Adipocyte (in vitro differentiated cells): ENCODE results near the gene SEC31B.
A peak's percentile ranks its signal among the peaks of the same experiment; 100 is the strongest.

Experiments used
- DNase-seq: peaks from one replicate; pipeline ENCODE4 v3.0.0-alpha.2; 2015; ENCODE audit warnings: low read depth
- H3K27me3 ChIP-seq: replicated peaks from 2 replicates; pipeline ENCODE4 v1.7.0; 2013; ENCODE audit warnings: mild to moderate bottlenecking, low read length, moderate library complexity; ENCODE audit not compliant: control insufficient read depth, insufficient read depth
- H3K36me3 ChIP-seq: 2 replicates; pipeline ENCODE4 v1.7.0; 2013; ENCODE audit warnings: low read length, mild to moderate bottlenecking, moderate library complexity; ENCODE audit not compliant: control insufficient read depth, insufficient read depth, severe bottlenecking
- H3K4me1 ChIP-seq: 2 replicates; pipeline ENCODE4 v1.7.0; 2013; ENCODE audit warnings: mild to moderate bottlenecking, low read length, moderate library complexity; ENCODE audit not compliant: control insufficient read depth, insufficient read depth
- H3K4me3 ChIP-seq: 2 replicates; pipeline ENCODE4 v1.7.0; 2013; ENCODE audit warnings: mild to moderate bottlenecking, low read length, moderate library complexity
- H3K9ac ChIP-seq: 2 replicates; pipeline ENCODE4 v1.7.0; 2013; ENCODE audit warnings: mild to moderate bottlenecking, low read length, moderate library complexity
- H3K9me3 ChIP-seq: 2 replicates; pipeline ENCODE4 v1.7.0; 2013; ENCODE audit warnings: mild to moderate bottlenecking, low read length, moderate library complexity; ENCODE audit not compliant: control insufficient read depth

The SEC31B gene

DNA sequence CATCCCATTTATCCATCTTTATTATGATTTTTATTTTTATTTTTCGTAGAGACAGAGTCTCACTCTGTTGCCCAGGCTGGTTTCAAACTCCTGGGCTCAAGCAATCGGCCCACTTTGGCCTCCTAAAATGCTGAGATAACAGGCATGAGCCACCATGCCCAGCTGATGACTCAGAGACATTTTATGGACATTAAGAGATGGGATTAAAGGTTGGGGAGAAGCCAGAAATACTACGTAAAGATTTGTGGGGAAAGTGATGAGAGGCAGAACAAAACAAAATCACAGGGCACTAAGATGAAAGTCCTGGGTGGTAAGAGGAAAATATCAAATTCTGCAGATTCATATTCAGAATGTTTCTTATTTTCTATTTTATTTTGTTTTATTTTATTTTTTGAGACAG lies 49.3 kb downstream of the SEC31B start:
- Histone ChIP-seq H3K9ac (no peak overlapping the region), H3K4me3 (no peak overlapping the region), H3K4me1 (peaks cover 8% of the 10 kb centered on the region), H3K27me3 (peaks cover 13% of the 10 kb centered on the region), H3K36me3 (no peaks in the 10 kb centered on the region), H3K9me3 (no peaks in the 10 kb centered on the region)
- DNase-seq, result peak; percentile 30

DNA sequence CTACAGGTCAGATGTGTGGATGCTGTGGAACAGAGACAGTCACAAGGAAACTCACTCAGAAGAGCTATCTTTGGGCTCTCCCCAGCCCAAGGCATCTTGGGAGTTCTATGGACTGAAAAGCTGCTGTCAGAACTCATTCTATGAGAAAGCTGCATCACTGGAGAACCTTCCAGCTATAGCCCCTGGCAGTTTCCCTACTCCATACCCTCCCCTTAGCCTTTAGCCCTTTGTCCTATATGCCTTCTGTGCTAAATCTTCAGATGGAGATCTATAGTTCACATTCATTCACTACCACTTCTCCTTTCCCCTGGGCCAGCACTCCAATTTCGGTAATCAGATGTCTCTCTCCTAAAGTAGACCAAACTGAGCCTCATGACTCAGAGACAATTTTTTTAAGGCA lies 49.9 kb downstream of the SEC31B start:
- Histone ChIP-seq H3K9me3 (no peaks in the 10 kb centered on the region), H3K27me3 (peaks cover 13% of the 10 kb centered on the region), H3K4me1 (peaks cover 8% of the 10 kb centered on the region)

GRCh38 chr10:100468978-100469377 lies 50.7 kb downstream of the SEC31B start:
- peak; percentile 43 for DNase-seq
- H3K36me3 ChIP-seq, result no peaks in the 10 kb centered on the region
- H3K9me3 ChIP-seq, result no peaks in the 10 kb centered on the region
- H3K4me1 ChIP-seq, result peaks cover 8% of the 10 kb centered on the region
- H3K9ac ChIP-seq, result no peak overlapping the region
- peaks cover 13% of the 10 kb centered on the region for H3K27me3 ChIP-seq
- no peak overlapping the region for H3K4me3 ChIP-seq

More for the DNA sequence above, 49.9 kb downstream of the SEC31B start:
- Histone ChIP-seq H3K9ac (no peak overlapping the region), H3K4me3 (no peak overlapping the region), H3K36me3 (no peaks in the 10 kb centered on the region)
- DNase-seq, result peak; percentile 17

- Histone ChIP-seq H3K9me3 (no peaks in the 10 kb centered on the region), H3K4me3 (no peak overlapping the region), H3K4me1 (peaks cover 8% of the 10 kb centered on the region), H3K27me3 (peaks cover 11% of the 10 kb centered on the region), H3K36me3 (no peaks in the 10 kb centered on the region), H3K9ac (no peak overlapping the region)
- DNase-seq, result no peak
Observed at GRCh38 chr10:100468322-100468721, 51.3 kb downstream of the SEC31B start.

- H3K36me3 ChIP-seq, result no peaks in the 10 kb centered on the region
- H3K27me3 ChIP-seq, result peaks cover 23% of the 10 kb centered on the region
- no peak within 1 kb of the TSS for H3K4me3 ChIP-seq
- no peaks in the 10 kb centered on the region for H3K9me3 ChIP-seq
- no peak for DNase-seq
- H3K9ac ChIP-seq, result no peak within 1 kb of the TSS
- H3K4me1 ChIP-seq, result no peaks in the 10 kb centered on the region
Observed at GRCh38 chr10:100462709-100463108, 57.0 kb downstream of the SEC31B start, which contains the start of gene WNT8B. Gene WNT8B, plus strand, starts transcription at chr10:100463009. Its CDS starts 160 bp downstream, at chr10:100463169.

GRCh38 chr10:100448951-100449350 lies 70.7 kb downstream of the SEC31B start:
- Histone ChIP-seq H3K9me3 (peaks cover 9% of the 10 kb centered on the region), H3K4me3 (no peak overlapping the region), H3K4me1 (no peaks in the 10 kb centered on the region), H3K36me3 (no peaks in the 10 kb centered on the region), H3K27me3 (peaks cover 4% of the 10 kb centered on the region), H3K9ac (no peak overlapping the region)
- DNase-seq, result no peak

- H3K4me1 ChIP-seq, result no peaks in the 10 kb centered on the region
- H3K9ac ChIP-seq, result no peak overlapping the region
- DNase-seq, result no peak
- peaks cover 9% of the 10 kb centered on the region for H3K9me3 ChIP-seq
- no peak overlapping the region for H3K4me3 ChIP-seq
- peaks cover 4% of the 10 kb centered on the region for H3K27me3 ChIP-seq
- H3K36me3 ChIP-seq, result no peaks in the 10 kb centered on the region
Observed at GRCh38 chr10:100447663-100448062, 72.0 kb downstream of the SEC31B start.

DNA sequence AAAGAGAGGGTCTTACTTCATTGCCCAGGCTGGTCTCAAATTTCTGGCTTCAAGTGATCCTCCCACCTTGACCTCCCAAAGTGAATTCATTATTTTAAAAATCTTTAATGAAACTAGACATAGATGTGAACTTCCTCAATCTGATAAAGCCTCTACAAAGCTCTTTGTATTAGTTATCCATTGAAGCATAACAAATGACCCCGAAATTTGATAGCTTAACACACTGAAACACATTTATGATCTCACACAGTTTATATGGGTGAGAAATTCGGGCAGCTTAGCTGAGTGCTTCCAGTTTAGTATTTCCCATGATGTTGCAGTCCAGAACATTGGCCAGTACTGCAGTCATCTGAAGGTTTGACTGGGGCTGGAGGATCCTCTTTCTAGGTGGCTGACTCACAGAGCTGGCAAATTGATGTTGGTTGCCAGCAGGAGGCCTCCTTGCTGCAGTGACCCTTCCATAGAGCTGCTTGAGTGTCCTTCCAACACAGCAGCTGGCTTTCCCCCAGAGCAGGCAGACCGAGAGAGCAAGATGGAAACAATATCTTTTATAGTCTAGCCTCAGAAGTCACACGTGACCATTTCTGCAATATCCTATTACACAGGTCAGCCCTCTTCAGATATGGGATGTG lies 73.4 kb downstream of the SEC31B start:
- no peak overlapping the region for H3K9ac ChIP-seq
- no peaks in the 10 kb centered on the region for H3K36me3 ChIP-seq
- H3K4me1 ChIP-seq, result no peaks in the 10 kb centered on the region
- peaks cover 9% of the 10 kb centered on the region for H3K9me3 ChIP-seq
- H3K4me3 ChIP-seq, result no peak overlapping the region
- peaks cover 4% of the 10 kb centered on the region for H3K27me3 ChIP-seq
- DNase-seq, result no peak

DNA sequence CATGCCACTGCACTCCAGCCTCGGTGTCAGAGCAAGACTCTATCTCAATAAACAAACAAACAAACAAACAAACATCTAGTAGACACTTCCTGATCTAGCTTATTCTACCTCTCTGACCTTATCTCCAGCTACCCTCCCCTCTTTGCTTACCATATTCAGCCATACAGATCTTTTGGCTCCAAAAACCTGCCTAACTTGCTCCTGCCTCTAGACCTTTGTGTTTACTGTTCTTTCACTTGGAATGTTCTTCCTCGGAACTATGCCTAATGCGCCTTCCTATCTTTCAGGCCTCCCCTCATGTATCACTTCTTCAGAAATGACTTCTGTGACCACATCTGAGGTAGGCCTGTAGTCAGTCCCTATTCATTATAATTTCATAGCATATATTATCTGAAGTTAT lies 77.1 kb downstream of the SEC31B start:
- Histone ChIP-seq H3K9me3 (peaks cover 9% of the 10 kb centered on the region), H3K36me3 (no peaks in the 10 kb centered on the region), H3K4me1 (no peaks in the 10 kb centered on the region), H3K4me3 (no peak overlapping the region), H3K9ac (no peak overlapping the region), H3K27me3 (no peaks in the 10 kb centered on the region)
- DNase-seq, result no peak

GRCh38 chr10:100438674-100439315 lies 80.9 kb downstream of the SEC31B start:
- Histone ChIP-seq H3K27me3 (no peaks in the 10 kb centered on the region), H3K9ac (no peak overlapping the region), H3K36me3 (no peaks in the 10 kb centered on the region)

More at GRCh38 chr10:100438674-100439315, 80.9 kb downstream of the SEC31B start:
- DNase-seq, result no peak
- no peaks in the 10 kb centered on the region for H3K4me1 ChIP-seq
- H3K4me3 ChIP-seq, result no peak overlapping the region
- no peaks in the 10 kb centered on the region for H3K9me3 ChIP-seq
